ENCODE results near the gene ANKRD44. TPM values are rescaled to one million over a fixed set of nuclear protein-coding genes. Genes with fewer than 3 reads are reported as not detected.

ANKRD44 gene
- total RNA-seq, 1 donor from 2014 or later, result 21.4 TPM

GRCh38 chr2:197315371-197315770 lies 4.8 kb upstream of the ANKRD44 start:
- Mint-ChIP-seq H3K4me1 (ENCODE audit: low read depth) (peaks cover 10% of the 10 kb centered on the region), H3K9me3 (ENCODE audit: low read depth) (no peaks in the 10 kb centered on the region), H3K27me3 (ENCODE audit: low read depth) (no peaks in the 10 kb centered on the region), H3K36me3 (ENCODE audit: low read depth) (no peaks in the 10 kb centered on the region), H3K27ac (ENCODE audit: unreplicated experiment) (no peak overlapping the region), H3K4me3 (ENCODE audit: unreplicated experiment) (no peak overlapping the region)
- no peak for TF ChIP-seq CTCF (IDR thresholded peaks at IDR 0.05)
- no peak for DNase-seq (ENCODE audit: low spot score)

- Mint-ChIP-seq H3K27me3 (ENCODE audit: low read depth) (no peaks in the 10 kb centered on the region), H3K4me1 (ENCODE audit: low read depth) (peaks cover 29% of the 10 kb centered on the region), H3K9me3 (ENCODE audit: low read depth) (no peaks in the 10 kb centered on the region), H3K27ac (ENCODE audit: unreplicated experiment) (no peak overlapping the region), H3K4me3 (ENCODE audit: unreplicated experiment) (no peak overlapping the region), H3K36me3 (ENCODE audit: low read depth) (no peaks in the 10 kb centered on the region)
- TF ChIP-seq CTCF (IDR thresholded peaks at IDR 0.05), result no peak
- DNase-seq (ENCODE audit: low spot score), result no peak
Observed at GRCh38 chr2:197312186-197312585, 1.6 kb upstream of the ANKRD44 start.

- Mint-ChIP-seq H3K9me3 (ENCODE audit: low read depth) (no peaks in the 10 kb centered on the region), H3K27ac (ENCODE audit: unreplicated experiment) (peak overlapping the region; percentile 24), H3K27me3 (ENCODE audit: low read depth) (no peaks in the 10 kb centered on the region), H3K4me1 (ENCODE audit: low read depth) (peaks cover 32% of the 10 kb centered on the region), H3K4me3 (ENCODE audit: unreplicated experiment) (peak overlapping the region; percentile 69), H3K36me3 (ENCODE audit: low read depth) (no peaks in the 10 kb centered on the region)
- no peak for DNase-seq (ENCODE audit: low spot score)
- no peak for TF ChIP-seq CTCF (IDR thresholded peaks at IDR 0.05)
Observed at GRCh38 chr2:197311421-197312033, 947 bp upstream of the ANKRD44 start.

- Mint-ChIP-seq H3K4me3 (ENCODE audit: unreplicated experiment) (peak overlapping the region; percentile 69), H3K9me3 (ENCODE audit: low read depth) (no peaks in the 10 kb centered on the region), H3K27me3 (ENCODE audit: low read depth) (no peaks in the 10 kb centered on the region), H3K27ac (ENCODE audit: unreplicated experiment) (peak overlapping the region; percentile 63), H3K36me3 (ENCODE audit: low read depth) (no peaks in the 10 kb centered on the region), H3K4me1 (ENCODE audit: low read depth) (peaks cover 36% of the 10 kb centered on the region)
- peak; percentile 35 for TF ChIP-seq CTCF (IDR thresholded peaks at IDR 0.05)
- DNase-seq (ENCODE audit: low spot score), result no peak
Observed at GRCh38 chr2:197310987-197311420, 424 bp upstream of the ANKRD44 start.

- Mint-ChIP-seq H3K36me3 (ENCODE audit: low read depth) (no peaks in the 10 kb centered on the region), H3K27ac (ENCODE audit: unreplicated experiment) (peak overlapping the region; percentile 79), H3K4me1 (ENCODE audit: low read depth) (peaks cover 36% of the 10 kb centered on the region)
Observed at GRCh38 chr2:197309691-197310231, 819 bp downstream of the ANKRD44 start.

More at GRCh38 chr2:197309691-197310231, 819 bp downstream of the ANKRD44 start:
- TF ChIP-seq CTCF (IDR thresholded peaks at IDR 0.05), result no peak
- peak overlapping the region; percentile 90 for H3K4me3 Mint-ChIP-seq (ENCODE audit: unreplicated experiment)
- no peaks in the 10 kb centered on the region for H3K9me3 Mint-ChIP-seq (ENCODE audit: low read depth)
- DNase-seq (ENCODE audit: low spot score), result no peak
- H3K27me3 Mint-ChIP-seq (ENCODE audit: low read depth), result no peaks in the 10 kb centered on the region

All from chondrocyte (in vitro differentiated cells).